CD14-positive monocyte (primary cell): ENCODE results near the gene HOXD1. TPM values are rescaled to one million over a fixed set of nuclear protein-coding genes. Genes with fewer than 3 reads are reported as not detected.

Experiments used
- DNase-seq, 3 donors: peaks; one replicate each; pipeline ENCODE4 v3.0.0-alpha.2; 2011 to 2022
- H2AFZ ChIP-seq: 2 replicates; pipeline ENCODE4 v1.6.0; 2012; ENCODE audit warnings: mild to moderate bottlenecking, low read depth, low read length, inconsistent platforms; ENCODE audit not compliant: insufficient read depth, poor library complexity, severe bottlenecking
- H3K27ac ChIP-seq, 2 donors: 1 replicate in 1 of 2; 2 replicates in 1 of 2; pipeline ENCODE4 v1.5.1; 2012 to 2013; ENCODE audit warnings: low read length in 2 of 2, control low read depth in 1 of 2, inconsistent platforms in 1 of 2, low read depth in 1 of 2, mild to moderate bottlenecking in 1 of 2
- H3K27me3 ChIP-seq, 2 donors: one replicate each; pipeline versions ENCODE4 v1.6.0 to v1.6.1; 2011 to 2013; ENCODE audit warnings: low read length in 2 of 2; ENCODE audit not compliant: control insufficient read depth in 2 of 2, insufficient read depth in 2 of 2
- H3K36me3 ChIP-seq, 2 donors: replicated peaks in 1 of 2; 1 replicate in 1 of 2; 2 replicates in 1 of 2; pipeline versions ENCODE4 v1.5.1 to v1.6.1; 2012 to 2013; ENCODE audit warnings: low read length in 2 of 2, control low read depth in 1 of 2, inconsistent platforms in 1 of 2, mild to moderate bottlenecking in 1 of 2; ENCODE audit not compliant: insufficient read depth in 2 of 2, control insufficient read depth in 1 of 2
- H3K4me1 ChIP-seq, 2 donors: 1 replicate in 1 of 2; 2 replicates in 1 of 2; pipeline versions ENCODE4 v1.5.1 to v1.6.1; 2012 to 2013; ENCODE audit warnings: low read length in 2 of 2, control low read depth in 1 of 2, inconsistent platforms in 1 of 2, mild to moderate bottlenecking in 1 of 2, moderate library complexity in 1 of 2; ENCODE audit not compliant: insufficient read depth in 2 of 2, control insufficient read depth in 1 of 2
- H3K4me2 ChIP-seq: replicated peaks from 2 replicates; pipeline ENCODE3; 2012; ENCODE audit warnings: low read length, moderate library complexity, mild to moderate bottlenecking; ENCODE audit not compliant: poor library complexity, severe bottlenecking; ENCODE audit errors: extremely low read depth
- H3K4me3 ChIP-seq, 3 experiments: fragments of 200-600 bp in 1 of 3; sonication (generic) in 1 of 3; replicated peaks in 1 of 3; 1 replicate in 2 of 3; 2 replicates in 1 of 3; pipeline ENCODE4 v1.5.1; 2011 to 2013; ENCODE audit warnings: low read length in 3 of 3, mild to moderate bottlenecking in 3 of 3, control low read depth in 2 of 3, low read depth in 2 of 3, inconsistent platforms in 1 of 3, moderate library complexity in 1 of 3
- H3K79me2 ChIP-seq: 2 replicates; pipeline ENCODE4 v1.6.0; 2012; ENCODE audit warnings: mild to moderate bottlenecking, control low read depth, inconsistent platforms, low read length, moderate library complexity; ENCODE audit not compliant: insufficient read depth
- H3K9ac ChIP-seq: 2 replicates; pipeline ENCODE4 v1.6.0; 2017; ENCODE audit warnings: low read length, mild to moderate bottlenecking; ENCODE audit not compliant: insufficient read depth, poor library complexity, severe bottlenecking
- H3K9me3 ChIP-seq, 2 donors: replicated peaks in 1 of 2; 1 replicate in 1 of 2; 2 replicates in 1 of 2; pipeline versions ENCODE4 v1.5.1 to v1.6.1; 2012 to 2013; ENCODE audit warnings: low read length in 2 of 2, control low read depth in 1 of 2; ENCODE audit not compliant: control insufficient read depth in 1 of 2, insufficient read depth in 1 of 2
- H4K20me1 ChIP-seq: 2 replicates; pipeline ENCODE4 v1.6.0; 2012; ENCODE audit warnings: mild to moderate bottlenecking, low read length, control low read depth, moderate library complexity; ENCODE audit not compliant: insufficient read depth
- H3K27ac Mint-ChIP-seq, 7 donors: one replicate each; pipeline ENCODE4 v1.8.0; 2020; ENCODE audit warnings: mild to moderate bottlenecking in 7 of 7, mixed read lengths in 7 of 7, moderate library complexity in 6 of 7, inconsistent platforms in 2 of 7
- H3K27me3 Mint-ChIP-seq, 3 donors: one replicate each; pipeline ENCODE4 v1.8.0; 2021 to 2022; ENCODE audit warnings: low read depth in 3 of 3, mild to moderate bottlenecking in 3 of 3, mixed read lengths in 3 of 3, moderate library complexity in 3 of 3, inconsistent platforms in 1 of 3
- H3K36me3 Mint-ChIP-seq, 2 donors: one replicate each; pipeline ENCODE4 v1.8.0; 2020; ENCODE audit warnings: mixed read lengths in 2 of 2, inconsistent platforms in 1 of 2, mild to moderate bottlenecking in 1 of 2
- H3K4me1 Mint-ChIP-seq: one replicate; pipeline ENCODE4 v1.8.0; 2020; ENCODE audit warnings: mild to moderate bottlenecking, mixed read lengths
- H3K4me3 Mint-ChIP-seq, 2 donors: one replicate each; pipeline ENCODE4 v1.8.0; 2020; ENCODE audit warnings: mild to moderate bottlenecking in 2 of 2, mixed read lengths in 2 of 2, moderate library complexity in 1 of 2
- H3K9me3 Mint-ChIP-seq, 7 donors: one replicate each; pipeline ENCODE4 v1.8.0; 2020 to 2022; ENCODE audit warnings: mixed read lengths in 7 of 7, mild to moderate bottlenecking in 6 of 7, moderate library complexity in 6 of 7, inconsistent platforms in 2 of 7
- WGBS: methylation state at CpG from one replicate; pipeline ENCODE4 v1.1.5; 2013; ENCODE audit warnings: missing lambda C conversion rate; ENCODE audit not compliant: insufficient coverage; 5-methylcytosine and 5-hydroxymethylcytosine counted together
- intact Hi-C, 2 donors: fragments of 100-400 bp; cut with micrococcal nuclease; formaldehyde crosslinking; loops; one replicate each; pipeline versions ENCODE4 v1.15.0 to v1.15.1; 2023
- polyA plus RNA-seq, 3 donors: library from polyadenylated mRNA; depleted of rRNA in 1 of 3; unstranded in 2 of 3; stranded (reverse) in 1 of 3; fragments of 300-500 nt in 2 of 3; fragments of >200 nt in 1 of 3; fragmentation: Illumina TruSeq in 2 of 3; gene quantifications; 1 replicate in 2 of 3; 2 replicates in 1 of 3; pipeline ENCODE4 v1.2.3, GENCODE V29; 2012 to 2021
- TF ChIP-seq, protein P1 (sequence below): fragments of 200-600 bp; IDR thresholded peaks from one replicate; pipeline ENCODE4 v1.8.0; 2022; ENCODE audit warnings: antibody characterized with exemption, mild to moderate bottlenecking

Gene HOXD1
- polyA plus RNA-seq, 3 donors, result not detected

DNA sequence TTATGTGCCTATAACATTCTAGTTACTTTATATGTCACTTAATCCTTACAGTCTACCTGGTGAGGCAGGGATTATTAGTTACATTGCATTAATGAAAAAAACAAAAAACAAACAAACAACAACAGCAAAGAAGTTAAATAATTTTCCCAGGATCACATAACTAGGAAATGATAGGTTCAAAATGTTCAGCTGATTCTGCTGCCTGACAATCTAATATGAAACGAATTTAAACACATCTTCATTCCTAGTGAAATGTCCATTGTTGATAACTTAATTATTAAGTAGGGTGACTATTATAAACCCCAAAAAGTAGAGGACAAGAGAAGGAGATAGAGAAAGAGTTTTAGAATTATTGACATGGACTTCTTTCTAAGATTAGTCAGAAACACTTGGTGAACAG, 22.6 kb downstream of the HOXD1 start:
- intact Hi-C loops, result no loop called here
- Histone ChIP-seq H3K9me3 (no peaks in the 10 kb centered on the region), H3K79me2 (no peaks in the 10 kb centered on the region), H3K27ac (no peak overlapping the region), H3K9ac (no peak overlapping the region), H3K4me3 (no peak overlapping the region), H2AFZ (no peak overlapping the region), H3K27me3 (peaks cover 10 to 13% of the 10 kb centered on the region in 2 donors), H3K36me3 (no peaks in the 10 kb centered on the region), H4K20me1 (no peaks in the 10 kb centered on the region), H3K4me1 (no peaks in the 10 kb centered on the region), H3K4me2 (no peak overlapping the region)
- no peaks in the 10 kb centered on the region for H3K4me1 Mint-ChIP-seq
- peaks cover 0 to 8% (median 0%) of the 10 kb centered on the region in 7 donors for H3K9me3 Mint-ChIP-seq
- peaks cover 5 to 19% (median 13%) of the 10 kb centered on the region in 3 donors for H3K27me3 Mint-ChIP-seq
- no peak overlapping the region for H3K4me3 Mint-ChIP-seq
- no CpG with 5 or more reads among the region's 1 CpG for WGBS
- TF ChIP-seq, protein P1, sequence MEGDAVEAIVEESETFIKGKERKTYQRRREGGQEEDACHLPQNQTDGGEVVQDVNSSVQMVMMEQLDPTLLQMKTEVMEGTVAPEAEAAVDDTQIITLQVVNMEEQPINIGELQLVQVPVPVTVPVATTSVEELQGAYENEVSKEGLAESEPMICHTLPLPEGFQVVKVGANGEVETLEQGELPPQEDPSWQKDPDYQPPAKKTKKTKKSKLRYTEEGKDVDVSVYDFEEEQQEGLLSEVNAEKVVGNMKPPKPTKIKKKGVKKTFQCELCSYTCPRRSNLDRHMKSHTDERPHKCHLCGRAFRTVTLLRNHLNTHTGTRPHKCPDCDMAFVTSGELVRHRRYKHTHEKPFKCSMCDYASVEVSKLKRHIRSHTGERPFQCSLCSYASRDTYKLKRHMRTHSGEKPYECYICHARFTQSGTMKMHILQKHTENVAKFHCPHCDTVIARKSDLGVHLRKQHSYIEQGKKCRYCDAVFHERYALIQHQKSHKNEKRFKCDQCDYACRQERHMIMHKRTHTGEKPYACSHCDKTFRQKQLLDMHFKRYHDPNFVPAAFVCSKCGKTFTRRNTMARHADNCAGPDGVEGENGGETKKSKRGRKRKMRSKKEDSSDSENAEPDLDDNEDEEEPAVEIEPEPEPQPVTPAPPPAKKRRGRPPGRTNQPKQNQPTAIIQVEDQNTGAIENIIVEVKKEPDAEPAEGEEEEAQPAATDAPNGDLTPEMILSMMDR, result no peak
- no peak for DNase-seq
- H3K36me3 Mint-ChIP-seq, result no peaks in the 10 kb centered on the region
- H3K27ac Mint-ChIP-seq, result no peak overlapping the region

DNA sequence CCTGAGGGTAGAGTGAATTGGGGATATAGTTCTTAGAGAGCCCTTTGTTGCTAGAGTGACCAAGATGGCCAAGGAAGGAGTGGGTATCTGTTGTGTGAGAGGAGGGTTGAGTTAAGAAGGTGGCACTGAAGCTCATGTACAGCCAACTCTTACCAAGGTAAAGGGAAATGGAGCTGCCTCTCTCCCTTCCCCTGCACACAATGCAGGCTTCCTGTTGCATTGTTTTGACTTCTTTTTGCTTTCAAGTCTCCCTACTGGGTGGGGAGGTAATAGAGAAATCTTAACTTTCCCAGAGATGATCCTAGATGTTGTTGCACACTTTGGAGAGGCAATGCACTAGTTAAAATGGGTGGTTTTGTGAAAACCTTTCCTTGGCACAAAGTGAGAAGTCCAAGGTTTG, 23.8 kb downstream of the HOXD1 start:
- H3K36me3 Mint-ChIP-seq, result no peaks in the 10 kb centered on the region
- no peaks in the 10 kb centered on the region for H3K79me2 ChIP-seq
- no peak overlapping the region for H3K27ac Mint-ChIP-seq
- TF ChIP-seq, protein P1, result no peak
- H3K4me1 ChIP-seq, result no peaks in the 10 kb centered on the region
- H2AFZ ChIP-seq, result no peak overlapping the region
- H3K4me2 ChIP-seq, result no peak overlapping the region
- H3K4me1 Mint-ChIP-seq, result no peaks in the 10 kb centered on the region
- peaks cover 5 to 16% (median 13%) of the 10 kb centered on the region in 3 donors for H3K27me3 Mint-ChIP-seq
- no peak overlapping the region for H3K4me3 Mint-ChIP-seq
- no peak overlapping the region for H3K4me3 ChIP-seq
- no peaks in the 10 kb centered on the region for H3K36me3 ChIP-seq
- H3K9me3 Mint-ChIP-seq, result peaks cover 0 to 8% (median 0%) of the 10 kb centered on the region in 7 donors
- no peak for DNase-seq
- no peak overlapping the region for H3K27ac ChIP-seq
- H3K9me3 ChIP-seq, result no peaks in the 10 kb centered on the region
- peaks cover 10 to 13% of the 10 kb centered on the region in 2 donors for H3K27me3 ChIP-seq
- H3K9ac ChIP-seq, result no peak overlapping the region
- H4K20me1 ChIP-seq, result no peaks in the 10 kb centered on the region
- intact Hi-C loops, result no loop called here
